GM12878 (cell line): Measurements from ENCODE around the gene HLA-DMA. TPM values are rescaled to one million over a fixed set of nuclear protein-coding genes. Genes with fewer than 3 reads are reported as not detected.
A peak's percentile ranks its signal among the peaks of the same experiment; 100 is the strongest.

Source experiments
- ATAC-seq: fragments of 200-7000 bp; cut with Tn5 transposase; 3 replicates; pipeline ENCODE4 v1.9.1; 2020; ENCODE audit warnings: mild to moderate bottlenecking, moderate library complexity
- BruUV-seq: library from RNA; stranded (reverse); fragments of 400-500 nt; replicated peaks from 2 replicates; lab custom pipeline; 2021; lab: Mats Ljungman, UMichigan
- CTCF ChIA-PET: fragments of 300-600 bp; sonication (Branson Sonifier 250); formaldehyde crosslinking; extraction: SDS; loops from one replicate; lab custom pipeline; 2021; ENCODE audit warnings: inconsistent platforms; lab: Yijun Ruan, JAX
- POLR2A ChIA-PET: fragments of 350-600 bp; formaldehyde crosslinking; extraction: SDS; loops from one replicate; lab custom pipeline; 2021; ENCODE audit warnings: inconsistent platforms; lab: Charles Lee
- RAD21 ChIA-PET: fragments of 300-600 bp; sonication (Branson Sonifier 250); formaldehyde crosslinking; loops from one replicate; lab custom pipeline; 2023; ENCODE audit warnings: antibody characterized with exemption; ENCODE audit not compliant: unreplicated experiment; lab: Charles Lee
- SMC1A ChIA-PET: fragments of 300-600 bp; sonication (Branson Sonifier 250); formaldehyde crosslinking; loops from one replicate; lab custom pipeline; 2023; ENCODE audit not compliant: unreplicated experiment, uncharacterized antibody; lab: Charles Lee
- DNase-seq: peaks from one replicate; pipeline ENCODE4 v3.0.0-alpha.2; 2011; ENCODE audit warnings: low read depth, low spot score
- FAIRE-seq: peaks from 3 replicates; lab custom pipeline; 2011; peaks lifted over from hg19 to GRCh38; lab: Jason Lieb, UNC
- H2AFZ ChIP-seq: 2 replicates; pipeline ENCODE4 v1.6.0; 2011; ENCODE audit warnings: low read depth, low read length, control low read depth; ENCODE audit not compliant: control insufficient read depth
- H3K27ac ChIP-seq: 2 replicates; pipeline ENCODE4 v1.5.1; 2011; ENCODE audit warnings: control low read depth; ENCODE audit not compliant: control insufficient read depth, insufficient read depth
- H3K27me3 ChIP-seq, 2 experiments: replicated peaks in 1 of 2; 2 replicates each; pipeline versions ENCODE4 v1.6.0 to v1.6.1; 2011; ENCODE audit warnings: low read length in 1 of 2; ENCODE audit not compliant: control insufficient read depth in 2 of 2, insufficient read depth in 2 of 2
- H3K36me3 ChIP-seq, 2 experiments: 2 replicates each; pipeline ENCODE4 v1.5.1; 2011; ENCODE audit warnings: low read length in 1 of 2; ENCODE audit not compliant: control insufficient read depth in 2 of 2, insufficient read depth in 2 of 2
- H3K4me1 ChIP-seq: 2 replicates; pipeline ENCODE4 v1.6.1; 2011; ENCODE audit warnings: mild to moderate bottlenecking, low read length, moderate library complexity, mixed read lengths; ENCODE audit not compliant: control insufficient read depth, insufficient read depth
- H3K4me2 ChIP-seq: 2 replicates; pipeline ENCODE4 v1.6.0; 2011; ENCODE audit warnings: control low read depth; ENCODE audit not compliant: control insufficient read depth, insufficient read depth
- H3K4me3 ChIP-seq: fragments of 200-600 bp; sonication (generic); 2 replicates; pipeline ENCODE4 v1.5.1; 2016
- H3K79me2 ChIP-seq: 2 replicates; pipeline ENCODE4 v1.6.0; 2011; ENCODE audit warnings: low read length; ENCODE audit not compliant: control insufficient read depth, insufficient read depth
- H3K9ac ChIP-seq: 2 replicates; pipeline ENCODE4 v1.8.0; 2011; ENCODE audit warnings: low read length, control low read depth, mixed read lengths; ENCODE audit not compliant: control insufficient read depth, insufficient read depth
- H3K9me3 ChIP-seq: replicated peaks from 3 replicates; pipeline ENCODE4 v1.5.1; 2011; ENCODE audit warnings: mild to moderate bottlenecking, low read length; ENCODE audit not compliant: control insufficient read depth, insufficient read depth
- H4K20me1 ChIP-seq: 2 replicates; pipeline ENCODE4 v1.6.0; 2011; ENCODE audit not compliant: control insufficient read depth, insufficient read depth
- JUNB ChIP-seq: IDR thresholded peaks from 2 replicates; pipeline ENCODE4 v1.6.1; 2016; ENCODE audit warnings: antibody characterized with exemption, mild to moderate bottlenecking
- NFIC ChIP-seq: IDR thresholded peaks from 2 replicates; pipeline ENCODE4 v1.6.1; 2012; ENCODE audit warnings: low read depth, mild to moderate bottlenecking, inconsistent platforms, low read length, moderate library complexity
- NR2C1 ChIP-seq: fragments of 450-650 bp; IDR thresholded peaks from 2 replicates; pipeline ENCODE4 v1.6.1; 2017; ENCODE audit warnings: antibody characterized with exemption, mild to moderate bottlenecking, moderate library complexity
- SPI1 ChIP-seq: IDR thresholded peaks from 2 replicates; pipeline ENCODE4 v1.6.1; 2011; ENCODE audit warnings: low read depth, mild to moderate bottlenecking, low read length, moderate library complexity, borderline replicate concordance; ENCODE audit not compliant: insufficient read depth
- WGBS: methylation state at CpG from one replicate; pipeline ENCODE4 v1.1.6; 2016; ENCODE audit warnings: low lambda C conversion rate; ENCODE audit not compliant: insufficient replicate concordance, insufficient coverage; ENCODE audit errors: missing lambda C conversion rate; 5-methylcytosine and 5-hydroxymethylcytosine counted together
- in situ Hi-C: fragments of 300-500 bp; cut with MboI; formaldehyde crosslinking; loops from 9 replicates; pipeline ENCODE4 v1.14.3; 2018; ENCODE audit warnings: mixed read lengths
- intact Hi-C: fragments of 100-400 bp; cut with micrococcal nuclease; formaldehyde crosslinking; loops from one replicate; pipeline ENCODE4 v1.14.2; 2022; ENCODE audit not compliant: unreplicated experiment
- polyA plus RNA-seq, 11 experiments: library from polyadenylated mRNA; depleted of rRNA in 4 of 11; unstranded in 6 of 11; stranded (reverse) in 5 of 11; fragments of >200 nt; fragmentation: Nextera tagmentation in 4 of 11; fragmentation: Illumina TruSeq in 1 of 11; extraction: Ambion mirVana in 4 of 11; extraction: Trizol in 1 of 11; gene quantifications; 1 replicate in 1 of 11; 2 replicates in 10 of 11; pipeline versions ENCODE4 v1.2.1 to v1.2.3, GENCODE V29; 2011 to 2016; ENCODE audit warnings: inconsistent platforms in 2 of 11, missing spikeins in 2 of 11, low read depth in 1 of 11
- total RNA-seq, 4 experiments: library from RNA; depleted of rRNA in 3 of 4; stranded (reverse); fragments of >200 nt in 3 of 4; fragmentation: Illumina TruSeq in 1 of 4; extraction: Trizol in 1 of 4; gene quantifications; 2 replicates each; pipeline versions ENCODE4 v1.2.1 to v1.2.3, GENCODE V29; 2013 to 2021
- TF ChIP-seq, protein P1 (sequence below): fragments of 450-650 bp; conservative IDR thresholded peaks from 2 replicates; pipeline ENCODE4 v1.6.1; 2017; ENCODE audit warnings: mild to moderate bottlenecking, moderate library complexity
- TF ChIP-seq, protein P2 (sequence below): IDR thresholded peaks from 2 replicates; pipeline ENCODE4 v1.6.1; 2012; ENCODE audit warnings: low read length, inconsistent platforms

Gene HLA-DMA
- total and polyA plus RNA-seq, 10 of the 15 experiments (the other 5 are each of a cell fraction or from before 2014, with no cell fraction given) = 177 to 552 (median 309) TPM

DNA sequence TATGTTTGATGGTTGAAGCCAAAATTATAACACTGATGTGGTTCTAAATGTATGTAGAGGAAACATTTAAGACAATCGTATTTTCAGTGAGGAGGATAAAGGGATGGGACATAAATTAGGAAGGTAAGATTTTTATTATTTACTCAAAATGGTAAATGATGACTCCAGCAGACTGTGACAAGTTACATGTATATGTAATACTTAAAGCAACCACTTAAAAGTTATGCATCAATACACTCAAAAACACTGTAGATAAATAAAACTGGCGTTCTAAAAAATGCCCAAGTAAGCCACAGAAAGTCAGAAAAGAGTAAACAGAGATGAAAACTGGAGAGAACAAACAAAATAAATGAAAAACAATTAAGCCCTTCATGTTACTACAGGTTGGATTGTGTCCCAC is 30.8 kb downstream of the HLA-DMA start (continued):
- TF ChIP-seq, protein P1, sequence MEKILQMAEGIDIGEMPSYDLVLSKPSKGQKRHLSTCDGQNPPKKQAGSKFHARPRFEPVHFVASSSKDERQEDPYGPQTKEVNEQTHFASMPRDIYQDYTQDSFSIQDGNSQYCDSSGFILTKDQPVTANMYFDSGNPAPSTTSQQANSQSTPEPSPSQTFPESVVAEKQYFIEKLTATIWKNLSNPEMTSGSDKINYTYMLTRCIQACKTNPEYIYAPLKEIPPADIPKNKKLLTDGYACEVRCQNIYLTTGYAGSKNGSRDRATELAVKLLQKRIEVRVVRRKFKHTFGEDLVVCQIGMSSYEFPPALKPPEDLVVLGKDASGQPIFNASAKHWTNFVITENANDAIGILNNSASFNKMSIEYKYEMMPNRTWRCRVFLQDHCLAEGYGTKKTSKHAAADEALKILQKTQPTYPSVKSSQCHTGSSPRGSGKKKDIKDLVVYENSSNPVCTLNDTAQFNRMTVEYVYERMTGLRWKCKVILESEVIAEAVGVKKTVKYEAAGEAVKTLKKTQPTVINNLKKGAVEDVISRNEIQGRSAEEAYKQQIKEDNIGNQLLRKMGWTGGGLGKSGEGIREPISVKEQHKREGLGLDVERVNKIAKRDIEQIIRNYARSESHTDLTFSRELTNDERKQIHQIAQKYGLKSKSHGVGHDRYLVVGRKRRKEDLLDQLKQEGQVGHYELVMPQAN = no peak

DNA sequence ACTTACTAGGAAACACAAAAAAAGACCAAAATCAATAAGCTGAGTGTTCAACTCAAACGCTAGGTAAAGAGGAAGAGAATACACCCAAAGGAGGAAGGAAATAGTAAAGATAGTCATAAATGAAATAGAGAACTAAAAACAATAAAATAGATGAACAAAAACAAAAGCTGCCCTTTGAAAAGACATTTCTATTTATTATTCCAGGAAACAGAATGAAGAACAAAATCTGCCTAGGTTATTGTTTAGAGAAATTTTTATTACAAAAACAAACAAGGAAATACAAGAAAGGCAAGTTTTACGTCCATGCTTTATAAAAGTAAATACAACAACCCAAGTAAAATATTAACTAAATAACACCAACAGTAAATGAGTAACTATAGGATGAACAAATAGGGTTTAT is 32.2 kb downstream of the HLA-DMA start:
- no peak overlapping the region for H3K4me2 ChIP-seq
- RAD21 ChIA-PET = no interaction called here

More for the DNA sequence above, 32.2 kb downstream of the HLA-DMA start:
- DNase-seq (no peak), ATAC-seq (peak; percentile 50), FAIRE-seq (peak; percentile 31)
- H3K9ac ChIP-seq = no peak overlapping the region
- H3K36me3 ChIP-seq = no peaks in the 10 kb centered on the region
- intact Hi-C loops = no loop called here
- H3K4me1 ChIP-seq = peaks cover 14% of the 10 kb centered on the region
- CTCF ChIA-PET = interaction anchor here (1.3 to 6.7 kb wide), 4 partner anchors 12 to 64 kb away, joined by 5 to 51 read pairs (median 22); partner anchors contain the start of gene HLA-DMA
- H3K9me3 ChIP-seq = no peaks in the 10 kb centered on the region
- no peak overlapping the region for H3K4me3 ChIP-seq
- no peak overlapping the region; the same call in 1 of the 2 replicates for H3K27ac ChIP-seq
- TF ChIP-seq SPI1 (peak; percentile 8; the same call in 1 of the 2 replicates), NR2C1 (no peak), NFIC (0 out of 2 replicates have a peak, but pooled peaks have one; percentile 23), JUNB (peak; percentile 42)
- TF ChIP-seq, protein P2, sequence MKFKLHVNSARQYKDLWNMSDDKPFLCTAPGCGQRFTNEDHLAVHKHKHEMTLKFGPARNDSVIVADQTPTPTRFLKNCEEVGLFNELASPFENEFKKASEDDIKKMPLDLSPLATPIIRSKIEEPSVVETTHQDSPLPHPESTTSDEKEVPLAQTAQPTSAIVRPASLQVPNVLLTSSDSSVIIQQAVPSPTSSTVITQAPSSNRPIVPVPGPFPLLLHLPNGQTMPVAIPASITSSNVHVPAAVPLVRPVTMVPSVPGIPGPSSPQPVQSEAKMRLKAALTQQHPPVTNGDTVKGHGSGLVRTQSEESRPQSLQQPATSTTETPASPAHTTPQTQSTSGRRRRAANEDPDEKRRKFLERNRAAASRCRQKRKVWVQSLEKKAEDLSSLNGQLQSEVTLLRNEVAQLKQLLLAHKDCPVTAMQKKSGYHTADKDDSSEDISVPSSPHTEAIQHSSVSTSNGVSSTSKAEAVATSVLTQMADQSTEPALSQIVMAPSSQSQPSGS = no peak
- in situ Hi-C loops = no loop called here
- H4K20me1 ChIP-seq = no peaks in the 10 kb centered on the region
- POLR2A ChIA-PET = interaction anchor here (0.8 to 1.6 kb wide), 5 partner anchors 11 to 34 kb away, joined by 3 to 5 read pairs (median 4); partner anchors contain the start of gene HLA-DMA
- no TSS peak for BruUV-seq
- no peak overlapping the region for H2AFZ ChIP-seq
- SMC1A ChIA-PET = interaction anchor here (0.6 to 2.0 kb wide), 7 partner anchors 10 to 716 kb away, joined by 3 to 11 read pairs (median 4); no protein-coding TSS in a partner anchor
- H3K27me3 ChIP-seq = no peaks in the 10 kb centered on the region
- 39% methylated on average over 2 of the region's 2 CpGs for WGBS
- no peaks in the 10 kb centered on the region for H3K79me2 ChIP-seq
